HG02884 (cell line): ENCODE data around the gene CENPP.
A peak's percentile ranks its signal among the peaks of the same experiment; 100 is the strongest.

Experiments
- ATAC-seq: cut with Tn5 transposase; IDR thresholded peaks from one replicate; pipeline ENCODE4 v1.9.1; 2021; ENCODE audit warnings: mild to moderate bottlenecking, moderate library complexity; ENCODE audit not compliant: unreplicated experiment

The CENPP gene

DNA sequence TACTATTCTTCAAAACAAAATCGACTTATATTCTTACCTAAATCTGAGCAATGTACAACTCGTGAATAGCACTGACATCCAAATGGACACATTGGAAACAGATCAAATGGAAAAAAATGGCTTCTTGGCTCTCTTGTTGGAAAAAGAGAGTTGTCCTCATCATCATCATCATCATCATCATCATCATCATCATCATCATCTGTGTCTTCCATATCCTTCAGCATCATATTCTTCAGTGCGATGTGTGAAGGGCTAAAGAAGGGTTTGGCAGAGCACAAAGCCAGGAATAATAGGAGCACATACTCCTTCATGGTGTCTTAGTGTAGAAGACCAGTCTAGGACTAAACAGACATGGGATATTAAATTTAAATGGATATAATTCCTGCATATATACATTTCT, 148.8 kb downstream of the CENPP start:
- no peak for ATAC-seq

DNA sequence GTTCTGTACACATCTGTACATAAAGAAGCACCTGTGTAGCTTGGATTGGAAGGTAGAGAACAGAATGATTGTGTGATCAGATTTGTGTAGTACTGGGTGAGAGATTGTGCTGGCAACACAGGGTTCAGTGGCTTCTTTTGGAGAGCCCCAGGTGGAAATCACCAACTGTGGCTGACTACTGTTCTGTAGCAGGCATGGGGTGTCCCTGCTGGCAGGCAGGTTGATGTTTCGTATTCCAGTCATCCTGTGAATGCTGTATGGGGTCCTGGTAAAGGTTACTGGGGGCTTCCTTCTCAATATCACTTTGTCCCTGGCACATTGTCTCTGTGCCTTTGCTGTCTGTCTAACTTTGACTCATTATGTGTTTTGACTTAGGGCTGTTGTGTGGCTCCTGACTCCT, 151.2 kb downstream of the CENPP start:
- ATAC-seq, result no peak

DNA sequence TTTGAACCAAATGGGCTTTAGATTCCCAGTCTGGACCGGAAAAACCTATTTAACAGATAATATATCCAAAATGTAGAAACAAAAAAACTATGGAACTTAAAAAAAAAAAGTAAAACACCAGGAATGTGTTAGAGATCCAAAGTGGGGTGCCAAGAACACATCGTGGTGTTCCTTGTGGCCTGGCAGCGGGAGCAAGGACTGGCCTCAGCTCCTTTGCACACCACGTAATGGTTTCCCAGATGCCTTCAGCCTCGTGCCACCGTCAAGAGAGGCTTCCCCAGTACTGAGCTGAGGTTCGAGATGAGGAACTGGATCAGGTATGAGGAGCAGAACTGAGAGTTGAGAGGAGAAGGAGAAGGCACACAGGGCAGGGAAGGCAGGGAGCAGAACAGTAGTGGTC, 153.0 kb downstream of the CENPP start:
- ATAC-seq, result no peak

DNA sequence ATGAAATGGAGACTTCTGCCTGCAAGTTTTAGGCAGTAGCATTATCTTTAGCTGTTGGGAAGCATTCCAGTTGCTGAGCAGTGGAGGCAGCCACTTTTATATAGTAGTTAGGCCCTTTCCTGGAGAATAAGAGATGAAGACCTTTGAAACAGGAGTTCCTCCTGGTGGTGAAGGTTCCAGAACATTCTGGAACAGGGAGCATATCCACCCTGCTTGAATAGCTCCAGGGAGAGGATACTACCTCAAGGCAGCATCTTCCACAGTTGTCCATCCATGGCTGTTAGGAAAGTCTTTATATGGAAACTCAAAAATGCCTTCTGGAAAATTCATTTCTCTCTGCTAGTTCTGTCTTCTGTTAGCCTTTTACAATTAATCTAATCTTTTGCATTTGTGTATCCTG, 153.6 kb downstream of the CENPP start:
- ATAC-seq, result no peak

DNA sequence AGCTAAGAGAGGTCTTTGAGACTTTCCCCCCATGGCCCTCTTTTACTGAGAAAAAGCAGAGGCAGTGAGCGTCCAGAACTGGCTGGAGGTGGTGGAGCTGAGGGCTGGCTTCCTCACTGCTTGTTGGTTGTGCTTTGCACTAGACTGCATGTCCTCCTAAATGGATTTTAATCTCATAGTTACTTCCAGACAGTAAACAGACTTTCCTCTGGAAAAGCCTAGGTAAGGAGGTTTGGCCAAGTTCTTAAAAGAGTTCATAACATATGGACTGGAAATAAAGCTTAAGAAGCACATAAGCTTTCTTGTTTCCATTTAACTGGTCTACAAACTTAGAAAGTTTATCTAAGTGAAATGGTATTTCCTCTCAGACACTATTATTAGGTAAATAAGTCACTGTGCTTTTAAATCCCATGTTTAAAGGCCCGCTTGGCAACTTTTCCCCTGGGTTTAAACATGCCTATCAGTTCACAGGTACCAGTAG, 154.6 kb downstream of the CENPP start:
- ATAC-seq, result no peak

DNA sequence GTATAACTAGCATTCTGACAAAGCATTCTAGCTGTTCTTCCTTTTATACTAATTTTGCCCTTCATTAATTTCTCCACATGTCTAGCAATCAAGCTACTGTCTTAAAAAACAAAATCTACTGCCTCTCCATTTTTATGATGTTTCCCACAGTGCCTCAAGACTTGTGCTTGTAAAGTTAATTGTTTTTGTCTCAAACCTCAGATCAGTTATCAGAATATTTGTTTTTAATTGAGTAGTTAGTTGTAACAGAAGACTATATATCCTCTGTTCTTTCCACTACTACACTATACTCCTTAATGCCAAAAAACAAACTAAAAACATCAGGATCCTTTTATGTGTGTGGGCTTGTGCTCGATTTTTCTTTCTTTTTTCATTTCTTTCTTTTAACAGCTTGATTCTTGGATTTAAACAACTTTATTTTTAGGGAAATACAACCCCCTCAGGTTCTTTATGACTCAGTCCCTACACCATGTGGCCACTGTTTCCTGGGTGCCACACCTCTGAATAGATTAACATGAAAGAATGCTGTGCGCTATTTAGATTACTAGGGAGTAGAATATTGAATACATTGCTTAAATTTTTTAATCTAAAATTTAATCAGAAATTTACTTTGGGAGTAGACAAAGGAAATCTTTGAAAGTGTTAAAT, 155.4 kb downstream of the CENPP start:
- peak; percentile 50 for ATAC-seq

DNA sequence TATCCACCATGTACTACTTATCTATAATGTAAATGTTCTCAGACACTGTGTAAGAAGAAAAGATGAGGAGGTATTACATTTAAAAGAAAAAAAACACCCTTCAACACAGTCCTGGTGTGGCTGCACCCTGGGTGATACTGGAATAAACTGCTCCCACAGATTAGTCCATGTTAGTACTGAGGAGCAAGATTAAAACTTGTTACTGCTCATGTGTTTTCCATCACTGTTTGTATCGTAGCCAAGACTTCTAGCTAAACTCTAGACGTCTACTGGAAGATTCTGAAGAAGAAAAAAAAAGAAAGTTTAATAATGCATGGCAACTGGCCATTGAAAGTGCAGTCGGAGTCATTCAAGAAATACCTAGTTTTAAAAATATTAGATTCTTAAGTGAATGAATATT, 156.6 kb downstream of the CENPP start, which contains the start of gene ASPN:
TSS of gene ASPN (minus strand) at position 178 of the 400 bp plus-strand sequence.
- ATAC-seq, result no peak

DNA sequence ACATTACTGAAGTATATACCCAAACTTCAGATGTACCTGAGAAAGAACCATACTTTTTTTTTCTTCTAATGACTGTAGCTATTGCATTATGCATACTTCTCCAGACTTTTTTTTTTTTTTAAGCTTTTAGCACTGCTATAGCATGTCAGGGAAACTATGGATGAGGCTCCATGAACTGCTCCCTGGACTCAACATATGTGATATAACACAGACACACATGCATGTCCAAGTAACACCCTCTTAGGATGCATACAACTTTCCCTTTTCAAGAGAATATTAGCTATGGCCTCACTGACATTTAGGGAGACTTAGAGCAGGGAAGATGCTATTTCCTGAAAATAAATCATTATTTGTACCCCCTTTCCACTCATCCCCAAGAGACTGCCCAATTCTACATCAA, 157.1 kb downstream of the CENPP start:
- ATAC-seq, result no peak

DNA sequence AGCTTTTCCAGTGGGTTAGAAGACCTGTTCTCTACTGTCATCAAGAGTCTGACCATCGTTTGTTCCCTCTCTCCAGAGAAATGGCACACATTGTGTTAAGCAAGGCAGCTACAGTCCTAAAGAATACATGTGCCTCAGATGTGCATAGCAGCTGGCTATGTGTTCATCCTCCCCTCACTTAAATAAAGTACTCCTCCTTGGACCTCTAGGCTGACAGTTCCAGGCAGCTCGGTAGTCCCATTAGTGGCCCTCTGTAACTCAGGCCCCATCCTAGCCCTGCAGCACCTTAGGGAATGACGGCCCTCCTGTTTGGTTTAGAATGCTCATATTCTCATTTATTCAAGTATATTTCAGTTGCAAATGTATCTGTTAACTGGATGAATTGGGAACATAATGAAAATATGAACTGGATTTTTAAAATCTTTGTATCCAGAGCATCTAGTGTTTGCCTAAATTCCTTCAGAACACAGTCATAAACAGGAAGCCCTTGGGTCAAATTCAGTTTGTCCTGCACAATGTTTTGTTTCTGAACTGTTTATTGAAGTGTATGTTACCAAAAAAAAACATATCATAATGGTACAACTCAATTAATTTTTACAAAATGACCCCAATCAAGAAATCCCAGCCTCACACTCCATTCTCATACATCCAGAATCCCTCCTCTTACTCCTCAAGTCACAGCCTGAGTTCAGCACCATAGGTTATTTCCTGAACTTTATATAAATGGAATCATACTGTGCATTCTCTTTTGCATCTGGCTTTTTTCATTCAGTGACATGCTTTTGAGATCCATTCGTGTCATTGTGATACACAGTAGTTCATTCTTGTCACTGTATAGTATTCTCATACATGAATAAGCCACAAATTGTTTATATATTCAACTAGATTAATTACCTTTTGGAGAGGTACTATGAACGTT, 158.1 kb downstream of the CENPP start:
- ATAC-seq, result no peak

DNA sequence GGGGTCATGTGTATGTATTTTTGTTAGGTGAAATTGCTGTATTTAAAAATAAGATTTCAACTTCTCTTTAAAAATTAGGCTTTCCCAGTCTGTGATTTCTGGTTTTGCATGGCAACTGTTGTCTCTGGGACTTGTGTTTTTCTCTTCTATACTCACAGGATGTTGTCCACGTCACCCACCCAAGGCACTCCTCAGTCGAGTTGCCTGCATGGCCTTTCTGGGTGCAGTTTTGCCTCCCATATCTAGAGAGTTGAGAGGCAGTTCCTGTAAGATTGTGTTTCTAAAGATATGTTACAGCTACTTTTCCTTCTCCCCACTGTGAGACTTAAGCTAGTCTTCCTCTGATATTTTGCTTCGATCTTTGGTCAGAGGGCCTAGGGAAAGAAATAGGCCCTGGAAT, 158.8 kb downstream of the CENPP start:
- no peak for ATAC-seq

DNA sequence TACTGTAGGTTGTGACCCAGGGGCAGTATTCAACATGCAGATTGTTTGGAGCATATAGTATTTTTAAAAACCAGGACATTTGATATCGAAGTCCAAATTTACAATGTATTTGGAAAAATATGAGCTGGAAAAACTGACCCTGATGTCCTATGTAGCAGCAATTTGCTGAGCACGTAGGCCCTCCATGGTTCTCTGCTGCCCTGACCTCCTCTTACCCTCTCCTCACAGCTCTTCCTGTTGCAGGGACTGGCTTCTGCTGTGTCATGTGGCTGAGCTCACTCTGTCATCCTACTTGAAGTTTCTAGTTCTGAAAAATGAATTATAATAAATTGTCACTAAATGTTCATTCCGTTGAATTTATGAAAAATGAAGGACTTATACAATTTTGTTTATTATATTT, 160.6 kb downstream of the CENPP start:
- no peak for ATAC-seq

DNA sequence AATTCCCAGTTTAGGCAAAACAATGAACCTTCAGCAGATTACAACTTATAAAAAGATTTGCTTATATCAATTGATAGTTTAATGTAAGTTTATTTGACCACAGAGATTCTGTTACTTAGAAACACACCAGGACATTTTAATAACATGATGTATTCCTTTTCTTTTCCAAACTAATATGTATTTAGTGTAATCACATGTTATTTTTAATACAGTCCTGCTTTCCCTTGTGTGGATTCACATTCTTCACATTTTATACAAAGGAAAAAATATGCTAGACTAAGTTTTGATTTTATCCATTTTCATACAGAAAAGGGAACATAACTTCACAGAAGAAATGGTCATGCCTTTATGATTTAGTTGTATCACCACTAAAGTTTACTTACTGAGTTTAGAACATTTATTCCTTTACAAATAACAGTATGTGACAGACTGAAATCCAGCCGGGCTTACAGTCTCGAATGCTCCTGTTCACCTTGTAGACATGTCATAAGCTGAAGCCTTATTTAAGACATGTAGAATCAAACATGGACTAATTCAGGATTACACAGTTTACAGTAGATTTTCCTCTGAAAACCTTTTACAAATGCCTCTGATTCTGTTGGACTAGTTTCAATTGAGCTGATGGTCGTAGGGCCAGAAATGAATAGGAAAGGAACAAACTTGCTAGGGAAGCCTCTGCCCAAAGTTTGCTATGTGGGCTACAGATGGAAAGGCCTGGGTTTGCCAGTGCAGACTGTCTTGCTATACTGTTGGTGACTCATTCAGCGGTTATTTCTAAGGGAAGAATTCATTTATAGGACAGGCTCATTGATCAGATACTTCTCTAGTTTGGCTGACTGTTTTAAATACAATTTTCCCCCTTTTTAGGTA, 163.2 kb downstream of the CENPP start:
- no peak for ATAC-seq

DNA sequence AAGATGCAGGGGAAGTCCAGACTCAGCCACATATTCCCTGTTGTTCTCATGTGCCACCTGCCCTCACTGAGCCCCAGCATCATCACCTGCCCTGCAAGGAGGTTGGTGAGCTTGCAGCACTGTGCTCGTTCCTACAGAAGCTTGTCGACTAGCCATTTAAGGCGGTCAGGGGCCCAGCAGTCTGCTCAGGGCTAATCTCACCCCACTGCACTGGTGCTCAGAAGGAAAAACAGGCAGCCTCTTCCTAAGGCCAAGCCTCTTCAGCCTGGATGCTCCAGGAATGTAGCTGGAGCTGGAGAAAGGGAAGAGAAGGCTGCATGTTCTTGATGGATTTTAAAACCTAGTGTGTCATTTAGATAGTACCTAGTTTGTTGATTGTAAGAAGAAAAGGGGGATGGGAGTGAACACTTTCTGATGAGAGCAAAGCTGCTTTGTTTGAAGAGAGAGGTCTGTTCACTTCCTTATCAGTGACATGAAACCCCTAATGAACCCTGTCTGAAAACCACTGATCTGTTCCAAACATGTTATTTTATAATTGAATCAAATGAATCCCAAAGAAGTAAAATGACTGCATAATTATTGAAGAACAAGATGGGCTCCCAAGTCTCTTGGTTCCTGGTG, 167.1 kb downstream of the CENPP start:
- no peak for ATAC-seq

DNA sequence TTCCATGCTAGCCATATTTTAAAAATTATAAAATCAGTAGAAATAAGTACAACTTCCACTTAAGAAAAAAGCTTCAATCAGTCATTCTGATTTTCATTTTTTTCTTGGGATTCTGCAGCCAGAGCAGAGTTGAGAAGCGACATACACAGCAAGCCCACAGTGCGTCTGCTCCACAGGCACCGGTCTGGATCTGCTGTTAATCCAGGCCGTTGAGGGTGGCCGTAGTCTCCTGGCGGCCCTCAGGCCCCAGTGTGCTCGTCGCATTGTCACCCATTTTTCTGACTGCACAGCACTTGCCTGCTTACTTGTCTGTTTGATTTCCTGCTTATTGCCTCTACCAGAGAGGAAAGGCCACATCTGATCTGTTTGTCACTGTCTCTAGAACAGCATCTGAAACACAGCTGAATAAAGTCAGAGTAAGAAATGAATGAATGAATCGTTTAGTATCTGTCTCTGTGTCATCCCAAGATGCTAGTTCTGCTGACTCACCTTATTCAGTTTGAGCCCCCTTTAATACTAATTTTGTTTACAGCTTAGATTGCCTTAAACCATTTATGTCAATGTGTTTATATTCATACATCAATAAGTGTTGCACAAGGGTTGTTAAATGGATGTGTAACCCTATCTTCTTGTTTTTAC, 168.1 kb downstream of the CENPP start:
- no peak for ATAC-seq

DNA sequence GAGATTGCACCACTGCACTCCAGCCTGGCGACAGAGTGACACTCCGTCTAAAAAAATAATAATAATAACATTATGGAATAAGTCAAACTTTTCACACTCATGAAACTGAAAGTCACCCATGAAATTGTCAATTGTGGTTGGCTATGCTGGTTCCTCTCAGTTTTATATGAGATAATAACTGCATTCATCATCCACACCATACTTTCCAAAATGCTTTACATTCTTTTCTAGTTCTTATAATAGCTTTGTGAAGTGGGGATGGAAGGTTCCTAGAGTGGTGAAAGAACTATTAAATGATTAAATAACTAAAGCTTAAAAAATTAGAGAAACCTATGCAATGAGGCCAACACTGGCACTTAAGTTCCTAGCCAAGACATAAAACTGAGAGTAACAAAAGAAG, 169.1 kb downstream of the CENPP start:
- ATAC-seq, result no peak

DNA sequence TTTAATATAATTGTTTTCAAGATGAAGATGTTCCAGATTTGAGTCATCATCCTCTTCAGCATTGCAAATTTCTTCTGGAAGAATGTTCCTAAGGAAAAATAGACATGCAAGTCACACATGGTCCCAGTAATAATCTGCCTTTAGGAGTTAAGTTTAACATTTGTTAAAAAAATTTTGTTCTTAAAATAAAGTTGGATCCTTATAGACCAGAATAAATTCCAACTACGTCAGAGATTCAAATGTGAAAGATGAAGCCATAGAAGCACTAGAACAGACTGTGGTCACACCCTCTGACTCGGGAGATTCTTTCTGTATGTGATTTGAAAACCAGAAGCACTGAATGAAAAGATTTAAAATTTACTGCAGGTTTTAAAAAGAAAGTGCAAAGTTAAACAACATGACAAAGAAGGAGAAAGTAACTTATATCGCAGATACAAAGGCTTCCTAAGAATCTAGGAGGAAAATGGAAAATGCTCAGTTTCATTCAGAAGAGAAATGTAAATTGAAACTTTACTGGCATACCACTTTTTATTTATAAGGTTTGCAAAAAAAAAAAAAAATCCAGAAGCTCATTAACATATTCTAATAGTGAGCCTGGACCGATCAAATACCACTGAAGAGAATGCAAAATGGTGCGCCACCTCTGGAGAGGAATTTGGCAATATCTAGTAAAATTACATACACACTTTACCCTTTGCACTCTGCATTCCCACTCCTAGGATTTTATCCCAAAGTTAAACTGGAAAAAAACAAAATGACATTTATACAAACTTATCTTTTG, 170.8 kb downstream of the CENPP start:
- no peak for ATAC-seq

DNA sequence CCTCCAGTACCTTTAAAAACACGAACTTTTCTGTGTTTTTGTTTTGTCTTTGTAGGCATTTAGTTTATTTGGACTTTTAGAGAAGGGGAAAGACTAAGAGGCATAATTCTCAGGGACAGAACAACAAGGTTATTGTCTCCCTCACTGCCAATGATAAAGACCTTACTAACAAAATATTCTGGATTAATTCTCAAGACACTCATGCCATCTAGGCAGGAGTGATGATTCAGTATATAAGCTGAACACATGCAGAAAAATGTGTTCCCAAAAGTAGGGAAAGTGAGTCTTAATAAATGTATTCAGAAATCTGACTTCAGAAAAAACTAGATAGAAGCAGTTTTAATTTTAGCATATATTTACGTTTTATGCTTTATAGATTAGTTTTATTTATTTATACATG, 173.9 kb downstream of the CENPP start:
- ATAC-seq, result no peak

DNA sequence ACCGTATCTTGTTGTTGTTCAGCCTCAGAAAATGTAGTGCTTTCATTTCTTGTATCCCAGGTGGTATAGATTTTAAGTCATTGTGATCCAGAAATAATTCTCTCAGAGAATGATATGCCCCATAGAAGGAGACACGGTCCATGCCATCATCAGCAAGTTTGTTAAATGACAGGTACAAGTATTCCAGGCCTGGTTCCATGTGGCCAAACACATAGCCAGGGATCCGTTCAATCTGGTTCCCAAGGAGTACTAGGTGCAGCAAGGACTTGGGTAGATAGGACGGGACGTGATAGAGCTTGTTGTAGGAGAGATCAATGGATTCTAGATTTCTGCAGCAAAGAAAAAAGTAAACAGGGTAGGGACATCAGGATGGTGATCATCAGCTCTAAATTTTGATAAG, 175.0 kb downstream of the CENPP start:
- ATAC-seq, result no peak

DNA sequence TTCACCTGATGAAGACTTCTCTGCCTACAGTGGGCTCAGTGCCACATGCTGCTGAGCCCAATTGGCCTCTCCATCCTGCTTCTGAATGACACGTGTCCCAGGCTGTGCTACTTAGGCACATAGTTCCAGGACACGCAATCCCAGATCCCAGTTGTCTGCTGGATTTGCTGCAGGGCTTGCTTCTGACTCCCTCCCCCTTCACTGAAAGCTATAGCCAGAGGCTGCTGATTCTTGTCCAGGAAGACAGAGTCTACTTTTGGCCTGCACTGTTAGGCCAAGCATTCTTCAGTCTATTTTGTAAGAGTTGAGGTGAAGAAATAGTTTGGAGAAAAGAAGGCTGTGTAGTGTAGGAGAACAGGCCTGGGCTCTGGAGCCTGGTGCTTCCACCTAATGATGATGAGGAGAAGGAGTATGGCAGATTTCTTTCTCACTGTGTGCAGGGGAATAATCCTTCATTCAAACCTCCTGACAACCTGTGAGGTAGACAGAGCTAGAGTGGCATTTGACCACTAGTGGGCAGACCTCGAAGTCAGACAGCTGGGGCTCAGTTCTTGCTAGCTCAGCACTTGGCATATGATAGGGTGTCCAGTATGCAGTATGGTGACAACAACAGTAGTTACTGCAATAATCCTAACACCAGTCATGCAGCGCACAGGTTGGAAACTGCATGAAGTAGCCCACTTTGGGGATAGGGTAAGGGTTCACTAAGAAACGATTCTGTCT, 176.1 kb downstream of the CENPP start:
- ATAC-seq, result no peak
